NCI-H1436 treated with DMSO at 0.1 percent for 48 hours (cell line): ENCODE measurements around the gene PPOX.

Experiments
- DNase-seq: peaks from one replicate; lab custom pipeline; 2025; lab: John Stamatoyannopoulos, UW

PPOX gene

GRCh38 chr1:161176468-161177111, 10.4 kb downstream of the PPOX start:
- no peak for DNase-seq

- no peak for DNase-seq
Measured at GRCh38 chr1:161177112-161177935, 11.1 kb downstream of the PPOX start, which contains the start of gene B4GALT3. Gene B4GALT3, minus strand, starts transcription at chr1:161177507. Its CDS starts 1,447 bp downstream, at chr1:161176060.

GRCh38 chr1:161177936-161178244, 11.7 kb downstream of the PPOX start:
- DNase-seq, result no peak

DNA sequence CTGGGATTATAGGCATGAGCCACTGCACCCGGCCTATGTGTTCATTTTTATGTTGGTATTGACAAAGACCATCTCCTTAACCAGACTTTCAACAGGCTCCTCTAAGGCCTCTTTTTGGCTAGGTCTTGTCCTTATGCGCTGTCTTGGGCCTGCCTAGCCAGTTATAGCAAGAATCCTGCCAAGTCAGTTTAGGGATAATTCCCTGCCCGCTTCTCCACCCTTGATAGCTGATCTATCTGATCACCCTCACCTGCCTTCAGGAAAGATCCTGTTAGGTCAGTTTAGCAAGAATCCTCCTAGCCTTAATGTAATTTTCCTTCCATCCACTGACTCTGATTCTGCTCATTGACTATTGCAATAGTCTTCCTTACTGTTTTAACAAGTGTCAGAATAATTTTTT, 13.5 kb downstream of the PPOX start:
- no peak for DNase-seq

- no peak for DNase-seq
Measured at GRCh38 chr1:161180639-161181038, 14.4 kb downstream of the PPOX start.

DNA sequence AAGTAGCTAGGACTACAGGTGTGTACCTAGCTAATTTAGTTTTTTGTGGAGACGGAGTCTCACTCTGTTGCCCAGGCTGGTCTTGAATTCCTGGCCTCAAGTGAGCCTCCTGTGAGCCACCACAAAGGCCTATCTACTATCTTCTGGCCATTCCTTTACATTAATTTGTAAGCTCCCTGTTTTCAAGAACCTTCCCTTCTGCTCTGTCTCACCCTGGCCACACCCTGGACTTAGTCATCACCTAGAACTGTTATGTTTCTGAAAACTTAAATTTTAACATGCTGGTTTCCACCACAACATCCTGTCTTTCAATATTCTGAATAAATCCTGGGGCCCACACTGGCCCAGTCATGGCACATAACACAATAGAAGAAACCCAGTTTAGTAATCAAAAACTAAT, 16.0 kb downstream of the PPOX start:
- DNase-seq, result no peak

DNA sequence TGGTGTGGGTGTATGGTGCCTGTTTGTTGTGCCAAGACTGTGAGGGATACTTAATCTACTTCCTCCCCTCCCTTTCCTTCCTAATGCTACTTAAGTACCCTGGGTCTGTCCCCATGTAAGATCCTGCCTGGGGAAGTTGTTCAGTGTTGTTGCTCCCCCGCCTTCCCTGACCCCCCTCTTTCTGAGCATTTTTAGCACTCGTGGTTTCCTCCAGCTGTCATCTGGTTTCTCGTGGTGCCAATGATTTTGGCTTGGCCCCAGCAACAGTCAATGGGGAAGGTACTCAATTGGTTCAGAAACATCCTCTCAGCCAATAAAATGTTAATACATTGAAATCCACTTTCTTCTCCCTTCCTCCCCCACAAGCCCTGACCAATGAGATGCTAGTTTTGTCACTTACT, 19.1 kb downstream of the PPOX start:
- DNase-seq, result no peak

DNA sequence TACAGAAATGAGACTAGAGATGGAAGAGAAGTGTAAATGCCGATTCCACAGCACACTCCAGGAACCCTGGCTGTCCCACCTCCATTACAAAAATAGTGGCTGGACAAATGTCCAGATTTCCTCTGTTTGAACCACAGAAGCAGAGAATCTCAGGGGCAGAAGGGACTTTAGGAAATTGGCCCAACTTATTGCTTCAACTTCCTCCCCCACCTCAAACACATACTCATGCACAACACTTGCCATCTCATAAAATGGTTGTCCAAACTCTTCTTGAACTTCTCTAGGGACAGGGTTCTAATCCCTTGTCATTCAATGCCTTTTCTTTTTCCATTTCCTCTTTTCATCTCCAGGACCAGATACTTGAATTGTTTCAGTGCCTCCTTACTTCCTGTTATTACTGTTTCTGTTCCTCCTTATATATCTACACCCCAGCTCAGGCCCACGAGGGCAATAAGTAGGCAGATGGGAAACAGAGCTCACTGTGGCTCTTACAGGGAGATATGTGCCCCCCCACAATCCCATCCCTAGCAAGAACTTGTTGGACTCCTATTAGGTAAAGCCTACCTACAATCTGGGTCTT, 19.6 kb downstream of the PPOX start:
- DNase-seq, result no peak

GRCh38 chr1:161187311-161187710, 21.1 kb downstream of the PPOX start:
- no peak for DNase-seq

DNA sequence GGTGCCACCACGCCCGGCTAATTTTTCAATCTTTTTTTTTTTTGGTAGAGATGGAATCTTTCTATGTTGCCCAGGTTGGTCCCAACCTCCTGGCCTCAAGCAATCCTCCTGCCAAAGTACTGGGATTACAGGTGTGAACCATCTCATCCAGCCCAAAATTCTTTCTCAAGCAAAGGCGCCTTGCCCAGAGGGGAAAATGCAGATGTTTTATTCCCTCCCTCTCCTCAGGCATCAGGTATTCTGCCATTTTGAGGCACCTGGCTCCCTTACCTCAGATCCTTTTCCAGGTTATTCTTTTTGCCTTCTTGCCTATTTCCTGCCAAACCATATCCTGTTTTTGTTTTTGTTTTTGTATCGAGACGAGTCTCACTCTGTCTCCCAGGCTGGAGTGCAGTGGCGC, 22.2 kb downstream of the PPOX start:
- no peak for DNase-seq

DNA sequence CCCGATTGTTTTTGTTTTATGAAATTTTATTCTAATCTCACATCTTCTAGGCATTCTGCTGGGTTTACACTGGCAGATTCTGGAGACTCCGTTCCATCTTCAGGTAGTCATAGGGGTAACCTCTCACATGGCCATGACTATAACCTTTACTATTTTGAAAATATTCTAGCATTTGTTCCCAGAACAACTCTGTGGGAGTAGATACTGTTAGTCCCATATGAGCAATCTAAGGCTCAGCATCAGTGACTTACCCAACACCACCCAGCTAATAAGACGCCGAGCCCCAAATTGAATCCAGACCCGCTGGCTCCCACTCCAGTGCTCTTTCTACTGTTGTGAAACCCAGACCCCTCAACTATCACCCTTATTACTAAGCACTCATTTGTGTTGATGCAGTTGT, 22.8 kb downstream of the PPOX start:
- no peak for DNase-seq

DNA sequence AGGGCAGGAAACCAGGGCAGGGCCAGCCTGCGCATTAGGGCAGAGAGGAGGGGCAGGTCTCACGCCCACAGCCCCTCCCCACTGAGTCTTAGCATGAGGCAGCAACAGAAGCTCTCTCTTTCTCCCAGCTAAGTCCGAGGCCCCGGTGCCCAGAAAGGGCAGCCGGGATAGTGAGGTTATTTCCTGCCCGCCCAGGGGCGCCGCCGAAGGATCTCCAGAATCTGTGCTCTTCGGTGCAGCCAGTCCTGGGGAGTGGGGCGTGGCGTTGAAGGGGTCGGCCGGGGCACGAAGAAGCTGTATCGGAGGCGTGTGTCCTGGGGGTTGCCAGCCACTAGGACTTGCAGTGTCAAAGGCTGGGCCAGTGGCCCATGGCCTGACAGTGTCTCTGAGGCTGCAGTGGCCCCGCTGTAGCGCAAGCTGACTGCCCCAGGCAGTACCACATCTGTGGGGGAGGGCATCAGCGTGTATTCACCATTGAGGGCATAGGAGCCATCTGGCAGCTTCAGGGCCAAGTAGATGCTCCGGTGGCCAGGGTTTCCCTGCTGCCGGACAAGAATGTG, 24.8 kb downstream of the PPOX start:
- DNase-seq, result no peak

DNA sequence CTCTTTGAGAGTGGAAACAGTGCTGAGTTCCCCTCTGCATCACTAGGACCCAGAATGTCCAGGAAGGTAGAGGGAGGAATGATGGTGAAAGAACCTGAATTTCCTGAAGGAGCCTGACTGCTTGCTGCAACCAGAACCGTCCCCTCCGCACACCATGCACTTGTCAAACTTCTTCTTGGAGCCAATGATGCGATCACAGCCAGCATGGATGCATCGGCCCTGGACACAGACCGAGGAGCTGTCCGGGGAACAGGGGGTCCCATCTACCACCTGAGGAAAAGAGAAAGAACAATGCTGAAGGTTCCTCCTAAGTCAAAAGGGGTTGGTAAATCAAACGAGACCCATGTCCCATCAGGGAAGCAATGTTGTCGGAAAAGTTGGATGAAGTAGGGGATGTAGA, 25.7 kb downstream of the PPOX start:
- no peak for DNase-seq

- no peak for DNase-seq
Measured at GRCh38 chr1:161192476-161193465, 26.5 kb downstream of the PPOX start.

- DNase-seq, result no peak
Measured at GRCh38 chr1:161193561-161194235, 27.5 kb downstream of the PPOX start.

GRCh38 chr1:161195171-161195570, 28.9 kb downstream of the PPOX start:
- no peak for DNase-seq

DNA sequence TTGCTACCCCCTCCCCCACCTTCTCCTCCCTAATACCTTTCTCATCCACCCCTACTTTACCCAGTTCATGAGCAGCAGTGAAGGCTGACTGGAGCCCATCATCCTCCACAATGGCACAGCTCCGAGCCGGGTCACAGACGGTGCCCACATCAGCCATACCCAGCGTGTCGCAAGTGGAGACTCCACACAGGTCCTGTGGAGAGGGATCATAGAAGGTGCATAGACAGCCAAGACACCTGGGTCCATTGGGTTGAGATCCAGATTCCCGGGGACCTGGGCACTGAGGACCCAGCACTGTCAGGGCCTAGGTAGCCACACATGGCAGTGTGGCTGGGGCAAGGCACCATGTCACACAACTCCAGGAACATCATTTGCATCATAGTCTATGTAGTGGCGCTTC, 29.9 kb downstream of the PPOX start:
- no peak for DNase-seq

DNA sequence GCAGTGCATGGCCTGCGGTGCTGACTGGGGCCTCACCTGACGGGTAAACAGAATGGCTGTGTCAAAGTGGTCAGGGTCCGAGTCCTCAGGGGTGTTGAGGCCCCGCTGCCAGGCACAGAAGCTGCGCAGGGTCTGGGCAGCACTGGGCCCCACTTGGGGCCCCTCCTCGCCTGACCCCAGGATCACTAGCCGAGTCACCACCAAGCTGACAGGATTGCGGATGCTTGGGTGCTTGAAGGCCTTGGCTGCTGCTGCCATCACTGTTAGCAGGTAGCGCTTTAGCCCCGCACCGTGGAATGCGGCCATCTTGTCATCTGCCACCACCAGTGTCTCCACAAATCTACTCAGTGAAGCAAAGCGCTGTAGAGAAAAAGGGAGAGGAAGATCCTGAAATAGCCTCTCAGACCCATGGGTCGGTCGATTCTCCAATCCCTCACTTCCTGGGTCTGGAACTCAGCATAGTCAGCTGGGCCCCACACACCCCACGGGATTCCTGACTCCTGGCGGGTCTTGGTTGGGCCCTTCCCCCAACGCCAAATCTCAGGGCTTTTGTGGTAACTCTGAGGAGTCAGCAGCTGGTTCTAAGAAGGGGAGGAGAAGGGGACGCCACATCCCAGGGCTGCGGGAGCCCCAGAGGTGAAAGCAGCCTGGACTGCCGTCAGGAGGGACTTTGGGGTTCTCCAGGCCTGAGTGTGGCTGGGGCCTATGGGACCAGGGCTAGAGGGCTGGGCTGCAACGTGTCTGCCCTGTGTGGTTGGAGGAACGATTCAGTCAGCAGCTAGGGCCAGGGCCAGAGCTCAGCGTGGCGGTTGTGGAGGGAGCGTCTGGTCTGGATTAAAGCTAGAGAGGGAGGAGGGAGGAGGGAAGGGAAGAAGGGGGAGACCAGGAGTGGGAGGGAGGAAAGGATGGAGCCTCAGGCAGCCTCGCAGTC, 30.6 kb downstream of the PPOX start:
- no peak for DNase-seq

DNA sequence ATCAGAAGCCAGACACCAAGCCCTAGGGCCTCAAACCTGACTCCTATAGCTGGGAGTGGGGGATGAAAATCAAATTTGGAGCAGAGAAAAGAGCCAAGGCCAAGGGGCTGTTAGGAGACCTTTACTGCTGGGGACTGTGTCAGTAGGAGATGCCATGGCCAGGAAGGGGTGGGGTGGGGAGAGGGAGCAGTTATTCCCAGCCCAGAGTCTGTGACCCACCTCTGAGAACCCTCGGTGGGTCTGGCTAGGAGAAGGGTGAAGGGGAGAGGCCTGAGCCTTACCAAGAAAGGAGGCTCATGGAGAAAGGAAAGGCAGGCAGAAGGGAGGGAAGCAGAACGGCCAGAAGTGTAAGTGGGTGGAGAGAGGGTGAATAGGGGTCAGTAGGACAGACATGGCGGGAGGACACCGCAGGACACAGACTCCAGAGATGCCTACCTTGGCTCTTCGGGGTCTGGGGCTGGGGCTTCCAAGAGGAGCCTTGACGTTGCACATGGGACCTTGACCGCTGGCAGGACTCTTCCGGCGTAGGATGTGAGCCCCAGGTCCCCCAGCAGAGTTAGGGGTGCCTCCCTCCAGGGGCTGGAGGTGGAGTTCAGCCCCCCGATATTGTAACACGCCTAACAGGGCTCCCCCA, 31.5 kb downstream of the PPOX start:
- no peak for DNase-seq
